HepG2 (cell line): ENCODE results near the gene NUCB1. TPM values are rescaled to one million over a fixed set of nuclear protein-coding genes. Genes with fewer than 3 reads are reported as not detected.
A peak's percentile ranks its signal among the peaks of the same experiment; 100 is the strongest.

Experiments used
- ATAC-seq: fragments of 200-7000 bp; cut with Tn5 transposase; 3 replicates; pipeline ENCODE4 v1.9.1; 2020; ENCODE audit warnings: mild to moderate bottlenecking, moderate library complexity
- BruUV-seq: library from RNA; stranded (reverse); fragments of 400-500 nt; replicated peaks from 2 replicates; lab custom pipeline; 2021; lab: Mats Ljungman, UMichigan
- CTCF ChIA-PET: fragments of 300-600 bp; formaldehyde crosslinking; extraction: SDS; loops from one replicate; lab custom pipeline; 2021; ENCODE audit warnings: low total read pairs, inconsistent platforms, low intra/inter-chr PET ratio; lab: Yijun Ruan, JAX
- POLR2A ChIA-PET: fragments of 350-600 bp; sonication (Branson Sonifier 250); formaldehyde crosslinking; loops from one replicate; lab custom pipeline; 2020; ENCODE audit warnings: antibody characterized with exemption, inconsistent platforms; lab: Yijun Ruan, JAX
- DNase-seq: peaks from one replicate; pipeline ENCODE4 v3.0.0-alpha.2; 2015; ENCODE audit warnings: low spot score
- FAIRE-seq: peaks from 3 replicates; lab custom pipeline; 2011; peaks lifted over from hg19 to GRCh38; lab: Jason Lieb, UNC
- H2AFZ ChIP-seq: one replicate; pipeline ENCODE4 v1.6.1; 2011; ENCODE audit warnings: low read length, inconsistent platforms
- H3K27ac ChIP-seq: fragments of 300-600 bp; 3 replicates; pipeline ENCODE4 v1.8.0; 2011; ENCODE audit warnings: mixed run types, mild to moderate bottlenecking, mixed read lengths, low read length, inconsistent platforms; ENCODE audit not compliant: insufficient read depth; ENCODE audit errors: extremely low read length
- H3K27me3 ChIP-seq, 2 experiments: fragments of 200-600 bp in 1 of 2; 2 replicates in 1 of 2; 3 replicates in 1 of 2; pipeline versions ENCODE4 v1.6.0 to v1.8.0; 2011; ENCODE audit warnings: low read length in 2 of 2, mild to moderate bottlenecking in 2 of 2, moderate library complexity in 2 of 2, inconsistent platforms in 1 of 2; ENCODE audit not compliant: insufficient read depth in 2 of 2, control insufficient read depth in 1 of 2
- H3K36me3 ChIP-seq, 2 experiments: fragments of 200-600 bp in 1 of 2; replicated peaks in 1 of 2; 2 replicates in 1 of 2; 3 replicates in 1 of 2; pipeline versions ENCODE4 v1.5.1 to v1.8.0; 2011; ENCODE audit warnings: low read length in 2 of 2, inconsistent platforms in 1 of 2; ENCODE audit not compliant: insufficient read depth in 2 of 2, control insufficient read depth in 1 of 2
- H3K4me1 ChIP-seq: 2 replicates; pipeline ENCODE4 v1.5.1; 2012; ENCODE audit warnings: low read length, inconsistent platforms; ENCODE audit not compliant: insufficient read depth
- H3K4me2 ChIP-seq: 2 replicates; pipeline ENCODE4 v1.6.0; 2011; ENCODE audit warnings: low read depth, low read length, inconsistent platforms
- H3K4me3 ChIP-seq, 3 experiments: fragments of 200-600 bp in 1 of 3; sonication (generic), shearing (Covaris generic) in 1 of 3; replicated peaks in 1 of 3; 2 replicates each; pipeline ENCODE4 v1.5.1; 2011 to 2016; ENCODE audit warnings: low read length in 3 of 3, inconsistent platforms in 2 of 3, low read depth in 2 of 3, mild to moderate bottlenecking in 2 of 3, control low read depth in 1 of 3, mixed read lengths in 1 of 3; ENCODE audit not compliant: insufficient read depth in 1 of 3
- H3K79me2 ChIP-seq: one replicate; pipeline ENCODE4 v1.6.1; 2011; ENCODE audit warnings: low read length, inconsistent platforms; ENCODE audit not compliant: insufficient read depth
- H3K9ac ChIP-seq: 2 replicates; pipeline ENCODE4 v1.6.0; 2011; ENCODE audit warnings: mild to moderate bottlenecking, low read depth, low read length, inconsistent platforms; ENCODE audit not compliant: insufficient read depth
- H3K9me3 ChIP-seq: 2 replicates; pipeline ENCODE4 v1.5.1; 2012; ENCODE audit warnings: mild to moderate bottlenecking, low read length
- H4K20me1 ChIP-seq: 2 replicates; pipeline ENCODE4 v1.6.0; 2011; ENCODE audit warnings: inconsistent platforms, mild to moderate bottlenecking, low read length, moderate library complexity; ENCODE audit not compliant: insufficient read depth
- AHR ChIP-seq: IDR thresholded peaks from 2 replicates; pipeline ENCODE4 v1.6.1; 2018; ENCODE audit warnings: missing genetic modification reagents, missing compliant biosample characterization
- CENPT ChIP-seq: sonication (generic); formaldehyde crosslinking; IDR thresholded peaks from 2 replicates; pipeline ENCODE4 v1.8.0; 2022; ENCODE audit warnings: low read depth, mild to moderate bottlenecking, moderate library complexity, missing genetic modification reagents
- ERF ChIP-seq: IDR thresholded peaks from 2 replicates; pipeline ENCODE4 v1.6.1; 2018; ENCODE audit warnings: missing biosample characterization, missing genetic modification reagents
- FOSL2 ChIP-seq: sonication (generic); formaldehyde crosslinking; IDR thresholded peaks from 2 replicates; pipeline ENCODE4 v1.4.0; 2020; ENCODE audit warnings: missing genetic modification reagents
- FOXM1 ChIP-seq: sonication (generic); formaldehyde crosslinking; IDR thresholded peaks from 2 replicates; pipeline ENCODE4 v1.5.0; 2020; ENCODE audit warnings: missing genetic modification reagents
- KDM2A ChIP-seq: sonication (generic); formaldehyde crosslinking; IDR thresholded peaks from 2 replicates; pipeline ENCODE4 v1.4.0; 2020; ENCODE audit warnings: low read depth, missing genetic modification reagents, borderline replicate concordance
- KLF16 ChIP-seq, 2 experiments: sonication (generic) in 1 of 2; formaldehyde crosslinking in 1 of 2; IDR thresholded peaks; 2 replicates each; pipeline versions ENCODE4 v1.6.1 to v1.8.0; 2016 to 2023; ENCODE audit warnings: missing genetic modification reagents in 2 of 2, missing compliant biosample characterization in 1 of 2
- MAFG ChIP-seq: sonication (generic); formaldehyde crosslinking; IDR thresholded peaks from 2 replicates; pipeline ENCODE4 v1.5.1; 2020; ENCODE audit warnings: mild to moderate bottlenecking, missing genetic modification reagents
- PITX1 ChIP-seq: sonication (generic); formaldehyde crosslinking; IDR thresholded peaks from 2 replicates; pipeline ENCODE4 v1.5.1; 2020; ENCODE audit warnings: mild to moderate bottlenecking, missing genetic modification reagents
- PPARG ChIP-seq: conservative IDR thresholded peaks from 2 replicates; pipeline ENCODE4 v1.6.1; 2016; ENCODE audit warnings: missing biosample characterization, missing genetic modification reagents
- SMARCC2 ChIP-seq: fragments of 450-650 bp; IDR thresholded peaks from 2 replicates; pipeline ENCODE4 v1.6.1; 2017; ENCODE audit warnings: antibody characterized with exemption, mild to moderate bottlenecking
- TBX2 ChIP-seq: sonication (generic); formaldehyde crosslinking; IDR thresholded peaks from 2 replicates; pipeline ENCODE4 v1.5.0; 2020; ENCODE audit warnings: missing genetic modification reagents, mild to moderate bottlenecking, borderline replicate concordance
- TBX3 ChIP-seq: fragments of 450-650 bp; IDR thresholded peaks from 2 replicates; pipeline ENCODE4 v1.6.1; 2017; ENCODE audit warnings: antibody characterized with exemption, mild to moderate bottlenecking, inconsistent platforms, borderline replicate concordance
- THAP11 ChIP-seq: IDR thresholded peaks from 2 replicates; pipeline ENCODE4 v1.6.1; 2016; ENCODE audit warnings: missing biosample characterization, missing genetic modification reagents
- ZBTB3 ChIP-seq: sonication (generic); formaldehyde crosslinking; IDR thresholded peaks from 2 replicates; pipeline ENCODE4 v1.4.0; 2020; ENCODE audit warnings: low read depth, mild to moderate bottlenecking, moderate library complexity, missing genetic modification reagents, borderline replicate concordance
- ZBTB7B ChIP-seq: sonication (generic); formaldehyde crosslinking; IDR thresholded peaks from 2 replicates; pipeline ENCODE4 v1.4.0; 2020; ENCODE audit warnings: missing genetic modification reagents
- ZMYM4 ChIP-seq: sonication (generic); formaldehyde crosslinking; IDR thresholded peaks from 2 replicates; pipeline ENCODE4 v1.8.1; 2023; ENCODE audit warnings: mild to moderate bottlenecking, missing genetic modification reagents
- ZNF232 ChIP-seq: sonication (generic); formaldehyde crosslinking; IDR thresholded peaks from 2 replicates; pipeline ENCODE4 v1.4.0; 2020; ENCODE audit warnings: missing genetic modification reagents, borderline replicate concordance
- ZNF430 ChIP-seq: sonication (generic); formaldehyde crosslinking; IDR thresholded peaks from 2 replicates; pipeline ENCODE4 v1.9.0; 2021; ENCODE audit warnings: mild to moderate bottlenecking, missing genetic modification reagents
- ZNF556 ChIP-seq: sonication (generic); formaldehyde crosslinking; IDR thresholded peaks from 2 replicates; pipeline ENCODE4 v1.4.0; 2020; ENCODE audit warnings: mild to moderate bottlenecking, missing genetic modification reagents, borderline replicate concordance
- ZNF678 ChIP-seq: sonication (generic); formaldehyde crosslinking; IDR thresholded peaks from 2 replicates; pipeline ENCODE4 v1.4.0; 2020; ENCODE audit warnings: mild to moderate bottlenecking, missing genetic modification reagents
- ZNF710 ChIP-seq: sonication (generic); formaldehyde crosslinking; IDR thresholded peaks from 2 replicates; pipeline ENCODE4 v1.5.0; 2020; ENCODE audit warnings: mild to moderate bottlenecking, missing genetic modification reagents, borderline replicate concordance
- ZNF775 ChIP-seq: sonication (generic); formaldehyde crosslinking; IDR thresholded peaks from 2 replicates; pipeline ENCODE4 v1.4.0; 2020; ENCODE audit warnings: missing genetic modification reagents, mild to moderate bottlenecking, moderate library complexity, borderline replicate concordance
- ZNF792 ChIP-seq: IDR thresholded peaks from 2 replicates; pipeline ENCODE4 v1.6.1; 2016
- WGBS: methylation state at CpG from one replicate; pipeline ENCODE4 v1.1.6; 2017; ENCODE audit warnings: low lambda C conversion rate; 5-methylcytosine and 5-hydroxymethylcytosine counted together
- in situ Hi-C: cut with HindIII; loops from 2 replicates; pipeline ENCODE4 v1.10.0; 2017; ENCODE audit warnings: low pct_unique_long_range_greater_than_20kb; ENCODE audit not compliant: extremely low pct_ligation_motif_present
- intact Hi-C: fragments of 100-400 bp; cut with micrococcal nuclease; formaldehyde crosslinking; loops from one replicate; pipeline ENCODE4 v1.10.0; 2022; ENCODE audit not compliant: unreplicated experiment
- polyA plus RNA-seq, 8 experiments: library from polyadenylated mRNA; depleted of rRNA in 3 of 8; stranded (reverse) in 7 of 8; unstranded in 1 of 8; fragments of >200 nt; fragmentation: Illumina TruSeq in 4 of 8; extraction: Trizol in 4 of 8; gene quantifications; 2 replicates each; pipeline versions ENCODE4 v1.2.1 to v1.2.3, GENCODE V29; 2011 to 2016; ENCODE audit warnings: low read depth in 4 of 8, missing spikeins in 1 of 8, mixed read lengths in 1 of 8; ENCODE audit not compliant: insufficient read depth in 1 of 8
- total RNA-seq, 5 experiments: library from RNA; depleted of rRNA; stranded (reverse); fragments of >200 nt; fragmentation: Illumina TruSeq; extraction: Trizol; gene quantifications; 2 replicates each; pipeline ENCODE4 v1.2.3, GENCODE V29; 2016; ENCODE audit warnings: low read depth in 1 of 5

Gene NUCB1
- total and polyA plus RNA-seq, 2 of the 13 experiments (the other 11 are each of a cell fraction or from before 2014, with no cell fraction given): 82.3 to 106 TPM

GRCh38 chr19:48868114-48868886, 31.8 kb upstream of the NUCB1 start, which contains the start of gene PLEKHA4:
Gene PLEKHA4 (minus strand): TSS chr19:48868617. CDS start chr19:48867620, 997 bp downstream.
- POLR2A ChIA-PET: interaction anchor here (0.7 to 3.1 kb wide), 9 partner anchors 25 to 125 kb away, joined by 3 to 10 read pairs (median 3); partner anchors contain the start of genes NUCB1 and RUVBL2
- Histone ChIP-seq H3K9me3 (no peaks in the 10 kb centered on the region), H3K27me3 (no peaks in the 10 kb centered on the region; a peak in 1 of 5 replicates), H3K4me3 (peak within 1 kb of the TSS; percentile 58 to 83 (median 76)), H3K4me1 (peaks cover 27% of the 10 kb centered on the region), H3K79me2 (peaks cover 8% of the 10 kb centered on the region), H3K36me3 (peaks cover under 1 to 3% of the 10 kb centered on the region in 2 experiments; a peak in 4 of 5 replicates), H3K4me2 (peak within 1 kb of the TSS; percentile 95), H4K20me1 (peaks cover 3% of the 10 kb centered on the region), H3K27ac (peak within 1 kb of the TSS; percentile 57), H3K9ac (peak within 1 kb of the TSS; percentile 77), H2AFZ (peak within 1 kb of the TSS; percentile 100)
- peak; percentile 32 for ATAC-seq
- FAIRE-seq: no peak
- CTCF ChIA-PET: no interaction called here
- 1% methylated on average over 11 of the region's 11 CpGs for WGBS
- TSS peak; percentile 92 for BruUV-seq
- intact Hi-C loops (no loop called here), in situ Hi-C loops (no loop called here)
- no peak for DNase-seq
- TF ChIP-seq ZMYM4 (CRISPR knock-in tag) (0 out of 2 replicates have a peak, but pooled peaks have one; percentile 18), ZNF710 (CRISPR knock-in tag) (peak; percentile 90; the same call in 1 of the 2 replicates), FOSL2 (CRISPR knock-in tag) (peak; percentile 36), KLF16 (CRISPR knock-in tag; IDR thresholded peaks at IDR 0.05) (0 out of 4 replicates have a peak, but pooled peaks of 1 of the 2 experiments have one; percentile 23), CENPT (CRISPR knock-in tag) (no peak), KDM2A (CRISPR knock-in tag) (peak; percentile 21; the same call in 1 of the 2 replicates), ZNF556 (CRISPR knock-in tag) (0 out of 2 replicates have a peak, but pooled peaks have one; percentile 24), ZNF775 (CRISPR knock-in tag) (peak; percentile 82; the same call in 1 of the 2 replicates), SMARCC2 (no peak), ZNF430 (CRISPR knock-in tag) (0 out of 2 replicates have a peak, but pooled peaks have one; percentile 48), ZBTB7B (CRISPR knock-in tag) (peak; percentile 82), FOXM1 (CRISPR knock-in tag) (no peak), TBX3 (no peak), ZNF232 (CRISPR knock-in tag) (no peak), PPARG (CRISPR knock-in tag) (peak; percentile 27; the same call in 1 of the 2 replicates), THAP11 (CRISPR knock-in tag) (peak; percentile 37; the same call in 1 of the 2 replicates), PITX1 (CRISPR knock-in tag) (peak; percentile 18; the same call in 1 of the 2 replicates), ZNF792 (CRISPR knock-in tag) (no peak), TBX2 (CRISPR knock-in tag) (0 out of 2 replicates have a peak, but pooled peaks have one; percentile 11), MAFG (CRISPR knock-in tag) (no peak), AHR (CRISPR knock-in tag) (no peak), ZBTB3 (CRISPR knock-in tag) (no peak), ZNF678 (CRISPR knock-in tag) (0 out of 2 replicates have a peak, but pooled peaks have one; percentile 63), ERF (CRISPR knock-in tag) (0 out of 2 replicates have a peak, but pooled peaks have one; percentile 3)
